Measurements from ENCODE around the gene TIMM13. TPM values are rescaled to one million over a fixed set of nuclear protein-coding genes. Genes with fewer than 3 reads are reported as not detected.

TIMM13 gene
- total RNA-seq, 2 experiments from 2014 or later = 113 to 121 TPM

- no peaks in the 10 kb centered on the region for H3K4me1 Mint-ChIP-seq (ENCODE audit: low read depth)
- DNase-seq (no peak), ATAC-seq (no peak)
- no peaks in the 10 kb centered on the region for H3K36me3 Mint-ChIP-seq (ENCODE audit: low read depth)
- intact Hi-C loops (cut with micrococcal nuclease) = no loop called here
- no peak overlapping the region for H3K4me3 Mint-ChIP-seq
- POLR2A ChIA-PET = interaction anchor here (0.8 to 0.9 kb wide), 2 partner anchors 36 to 179 kb away, joined by 3 read pairs; no protein-coding TSS in a partner anchor
- no peak for TF ChIP-seq CTCF (IDR thresholded peaks at IDR 0.05)
- CTCF ChIA-PET = no interaction called here
- peaks cover 2% of the 10 kb centered on the region for H3K9me3 Mint-ChIP-seq
- H3K27me3 Mint-ChIP-seq = no peaks in the 10 kb centered on the region
- no peak overlapping the region for H3K27ac Mint-ChIP-seq
Measured at GRCh38 chr19:2412449-2412848, 14.9 kb downstream of the TIMM13 start.

GRCh38 chr19:2411709-2412108, 15.7 kb downstream of the TIMM13 start:
- POLR2A ChIA-PET = interaction anchor here (0.8 kb wide), 1 partner anchor 37 kb away, joined by 3 read pairs; no protein-coding TSS in a partner anchor
- no peak overlapping the region for H3K27ac Mint-ChIP-seq
- DNase-seq = no peak
- TF ChIP-seq CTCF (IDR thresholded peaks at IDR 0.05) = no peak
- H3K36me3 Mint-ChIP-seq (ENCODE audit: low read depth) = no peaks in the 10 kb centered on the region
- H3K9me3 Mint-ChIP-seq = peaks cover 2% of the 10 kb centered on the region
- CTCF ChIA-PET = no interaction called here
- intact Hi-C loops (cut with micrococcal nuclease) = no loop called here
- no peak for ATAC-seq
- H3K27me3 Mint-ChIP-seq = no peaks in the 10 kb centered on the region
- H3K4me1 Mint-ChIP-seq (ENCODE audit: low read depth) = no peaks in the 10 kb centered on the region
- no peak overlapping the region for H3K4me3 Mint-ChIP-seq

GRCh38 chr19:2410023-2410422, 17.4 kb downstream of the TIMM13 start:
- DNase-seq = no peak
- H3K27me3 Mint-ChIP-seq = no peaks in the 10 kb centered on the region
- peaks cover 2% of the 10 kb centered on the region for H3K9me3 Mint-ChIP-seq
- ChIA-PET CTCF (interaction anchor here (0.6 kb wide), 1 partner anchor 842 kb away, joined by 4 read pairs; the partner anchor contains the start of gene MEX3D), POLR2A (interaction anchor here (0.6 to 1.3 kb wide), 7 partner anchors 10 to 190 kb away, joined by 3 to 4 read pairs (median 3); no protein-coding TSS in a partner anchor)
- intact Hi-C loops (cut with micrococcal nuclease) = no loop called here
- no peak overlapping the region for H3K4me3 Mint-ChIP-seq
- H3K27ac Mint-ChIP-seq = no peak overlapping the region
- TF ChIP-seq CTCF (IDR thresholded peaks at IDR 0.05) = no peak
- no peak for ATAC-seq
- no peaks in the 10 kb centered on the region for H3K4me1 Mint-ChIP-seq (ENCODE audit: low read depth)
- no peaks in the 10 kb centered on the region for H3K36me3 Mint-ChIP-seq (ENCODE audit: low read depth)

GRCh38 chr19:2409352-2409912, 18.0 kb downstream of the TIMM13 start:
- no peaks in the 10 kb centered on the region for H3K36me3 Mint-ChIP-seq (ENCODE audit: low read depth)
- TF ChIP-seq CTCF (IDR thresholded peaks at IDR 0.05) = no peak
- ATAC-seq (no peak), DNase-seq (no peak)
- H3K27me3 Mint-ChIP-seq = no peaks in the 10 kb centered on the region
- no peak overlapping the region for H3K4me3 Mint-ChIP-seq
- H3K9me3 Mint-ChIP-seq = peaks cover 2% of the 10 kb centered on the region
- CTCF ChIA-PET = interaction anchor here (0.6 kb wide), 1 partner anchor 842 kb away, joined by 4 read pairs; the partner anchor contains the start of gene MEX3D
- H3K4me1 Mint-ChIP-seq (ENCODE audit: low read depth) = no peaks in the 10 kb centered on the region
- intact Hi-C loops (cut with micrococcal nuclease) = no loop called here
- POLR2A ChIA-PET = interaction anchor here (0.6 to 1.3 kb wide), 5 partner anchors 9 to 191 kb away, joined by 3 read pairs; no protein-coding TSS in a partner anchor
- H3K27ac Mint-ChIP-seq = no peak overlapping the region

- H3K9me3 Mint-ChIP-seq = peaks cover 2% of the 10 kb centered on the region
- no peaks in the 10 kb centered on the region for H3K27me3 Mint-ChIP-seq
- TF ChIP-seq CTCF (IDR thresholded peaks at IDR 0.05) = no peak
- no peak overlapping the region for H3K4me3 Mint-ChIP-seq
- intact Hi-C loops (cut with micrococcal nuclease) = no loop called here
- ChIA-PET CTCF (no interaction called here), POLR2A (no interaction called here)
- no peak overlapping the region for H3K27ac Mint-ChIP-seq
- no peaks in the 10 kb centered on the region for H3K4me1 Mint-ChIP-seq (ENCODE audit: low read depth)
- no peaks in the 10 kb centered on the region for H3K36me3 Mint-ChIP-seq (ENCODE audit: low read depth)
- ATAC-seq (no peak), DNase-seq (no peak)
Measured at GRCh38 chr19:2408247-2408646, 19.1 kb downstream of the TIMM13 start.

Measured in activated CD8-positive, alpha-beta T cell treated with anti-CD3 and anti-CD28 coated beads for 36 hours (primary cell).